ENCODE results near the gene PLLP. TPM values are rescaled to one million over a fixed set of nuclear protein-coding genes. Genes with fewer than 3 reads are reported as not detected.

PLLP gene, protein sequence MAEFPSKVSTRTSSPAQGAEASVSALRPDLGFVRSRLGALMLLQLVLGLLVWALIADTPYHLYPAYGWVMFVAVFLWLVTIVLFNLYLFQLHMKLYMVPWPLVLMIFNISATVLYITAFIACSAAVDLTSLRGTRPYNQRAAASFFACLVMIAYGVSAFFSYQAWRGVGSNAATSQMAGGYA
- 1 to 10 TPM; 3.5 to 4.2 TPM for total RNA-seq
- 1 to 10 TPM; 4.9 to 8.8 (median 6.3) TPM for polyA plus RNA-seq
- 0.19 to 7.8 (median 1.2) reads per million in 6 experiments for total RNA-seq

DNA sequence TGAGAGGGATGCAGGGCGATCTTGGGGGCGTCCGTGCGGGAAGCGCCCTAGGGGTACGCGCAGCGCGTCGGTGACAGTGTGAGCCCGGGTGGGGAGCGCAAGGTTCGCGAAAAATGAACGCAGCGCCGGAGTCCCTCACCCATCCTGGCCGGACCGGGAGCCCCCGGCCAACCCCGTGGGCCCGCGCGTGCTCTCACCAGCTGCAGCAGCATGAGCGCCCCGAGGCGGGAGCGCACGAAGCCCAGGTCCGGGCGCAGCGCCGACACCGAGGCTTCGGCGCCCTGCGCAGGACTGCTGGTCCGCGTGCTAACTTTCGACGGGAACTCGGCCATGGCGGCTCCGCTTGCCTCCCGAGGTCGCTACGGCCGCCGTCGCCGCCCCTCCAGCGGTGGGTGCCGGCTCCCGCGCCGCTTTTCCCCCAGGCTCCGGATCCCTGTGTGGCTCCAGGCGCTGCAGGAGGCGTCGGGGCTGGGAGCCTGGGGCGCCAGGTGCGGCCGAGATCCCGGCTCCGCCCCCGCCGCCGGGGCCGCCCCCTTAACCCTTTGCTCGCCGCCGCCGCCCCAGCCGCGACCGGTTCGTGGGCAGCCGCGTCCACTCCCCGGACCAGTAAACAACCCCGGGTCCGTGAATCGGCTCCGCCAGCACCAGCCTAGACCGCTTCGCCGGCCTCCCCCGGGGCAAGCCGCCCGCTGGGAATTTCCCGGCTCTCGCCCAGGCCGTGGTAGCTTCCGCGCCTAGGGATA is at the start of gene PLLP:
Gene PLLP (minus strand): TSS at position 464 of the 743 bp plus-strand sequence. CDS start 132 bp downstream, at position 332.
- POLR2A ChIA-PET: interaction anchor here (0.6 to 7.3 kb wide), 4 partner anchors 14 to 846 kb away, joined by 3 to 55 read pairs (median 3); no protein-coding TSS in a partner anchor
- ATAC-seq (peak; percentile 80), DNase-seq (peak in 7 of 10 donors; percentile 32 to 55 (median 49))
- H3K4me1 Mint-ChIP-seq: peaks cover 16 to 44% (median 34%) of the 10 kb centered on the region in 4 donors
- peak within 1 kb of the TSS in 8 of 10 donors; percentile 35 to 92 (median 71) for H3K27ac Mint-ChIP-seq
- peak within 1 kb of the TSS; percentile 78 to 92 (median 82) for H3K4me3 Mint-ChIP-seq
- H3K27me3 Mint-ChIP-seq: peaks cover 0 to 12% (median 0%) of the 10 kb centered on the region in 5 donors
- no peaks in the 10 kb centered on the region for H3K9me3 Mint-ChIP-seq
- H3K36me3 Mint-ChIP-seq: no peaks in the 10 kb centered on the region

DNA sequence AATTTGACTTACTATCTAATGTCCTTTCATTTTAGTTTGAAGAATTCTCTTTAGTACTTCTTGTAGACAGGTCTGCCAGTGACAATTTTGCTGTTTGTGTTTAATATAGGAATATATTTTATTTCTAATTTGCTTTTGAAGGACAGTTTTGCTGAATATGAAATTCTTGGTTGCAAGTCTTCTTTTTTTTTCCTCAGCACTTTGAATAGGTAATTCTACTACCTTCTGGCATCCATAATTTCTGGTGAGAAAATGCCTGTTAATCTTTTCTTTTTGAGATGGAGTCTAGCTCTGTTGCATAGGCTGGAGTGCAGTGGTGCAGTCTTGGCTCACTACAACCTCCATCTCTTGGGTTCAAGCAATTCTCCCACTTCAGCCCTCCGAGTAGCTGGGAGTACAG is 48.9 kb upstream of the PLLP start:
- H3K27ac Mint-ChIP-seq: no peak overlapping the region
- peaks cover 0 to 21% (median under 1%) of the 10 kb centered on the region in 5 donors for H3K27me3 Mint-ChIP-seq
- POLR2A ChIA-PET: no interaction called here
- DNase-seq (no peak), ATAC-seq (no peak)
- peaks cover 0 to 12% (median 6%) of the 10 kb centered on the region in 3 donors for H3K36me3 Mint-ChIP-seq
- peaks cover 0 to 13% (median 7%) of the 10 kb centered on the region in 9 donors for H3K9me3 Mint-ChIP-seq
- no peak overlapping the region for H3K4me3 Mint-ChIP-seq
- no peaks in the 10 kb centered on the region for H3K4me1 Mint-ChIP-seq

DNA sequence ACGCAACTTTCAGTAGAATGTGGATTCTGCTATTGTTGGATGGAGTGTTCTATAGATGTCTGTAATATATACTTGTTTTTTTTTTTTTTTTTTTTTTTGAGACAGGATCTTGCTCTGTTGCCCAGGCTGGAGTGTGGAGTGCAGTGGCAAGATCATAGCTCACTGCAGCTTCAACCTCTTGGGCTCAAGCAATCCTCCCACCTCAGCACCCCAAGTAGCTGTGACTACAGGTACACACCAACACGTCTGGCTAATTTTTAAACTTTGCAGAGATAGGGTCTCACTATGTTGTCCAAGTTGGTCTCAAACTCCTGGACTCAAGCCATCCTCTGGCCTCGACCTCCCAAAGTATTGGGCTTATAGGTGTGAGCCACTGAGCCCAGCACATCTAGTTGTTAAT is 46.9 kb upstream of the PLLP start:
- DNase-seq (no peak), ATAC-seq (no peak)
- Mint-ChIP-seq H3K4me3 (no peak overlapping the region), H3K36me3 (peaks cover 0 to 12% (median 6%) of the 10 kb centered on the region in 3 donors), H3K27me3 (peaks cover 0 to 17% (median 0%) of the 10 kb centered on the region in 5 donors), H3K9me3 (peaks cover 0 to 13% (median 7%) of the 10 kb centered on the region in 9 donors), H3K4me1 (no peaks in the 10 kb centered on the region), H3K27ac (no peak overlapping the region)
- POLR2A ChIA-PET: no interaction called here

DNA sequence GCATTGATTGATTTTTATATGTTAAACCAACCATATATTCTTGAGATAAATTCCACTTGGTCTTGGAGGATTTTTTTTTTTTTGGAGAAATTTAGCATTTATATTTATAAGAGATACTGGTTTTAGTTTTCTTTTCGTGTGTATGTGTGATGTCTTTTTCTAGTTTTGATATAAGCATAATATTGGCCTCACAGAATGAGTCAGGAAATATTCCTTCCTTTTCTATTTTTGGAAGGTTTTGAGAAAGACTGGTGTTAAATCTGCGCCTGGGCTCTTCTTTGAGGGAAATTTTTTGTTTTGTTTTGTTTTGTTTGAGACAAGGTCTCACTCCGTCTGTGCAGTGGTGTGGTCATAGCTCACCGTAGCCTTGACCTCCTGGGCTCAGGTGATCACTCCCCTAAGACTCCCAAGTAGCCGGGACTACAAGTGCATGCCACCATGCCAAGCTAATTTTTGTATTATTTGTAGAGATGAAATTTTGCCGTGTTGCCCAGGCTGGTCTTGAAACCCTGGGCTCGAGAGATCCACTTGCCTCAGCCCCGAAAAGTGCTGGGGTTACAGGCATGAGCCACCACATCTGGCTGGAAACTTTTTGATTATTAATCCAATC is 45.4 kb upstream of the PLLP start:
- DNase-seq (no peak), ATAC-seq (no peak)
- no peak overlapping the region for H3K27ac Mint-ChIP-seq
- H3K4me3 Mint-ChIP-seq: no peak overlapping the region
- H3K27me3 Mint-ChIP-seq: peaks cover 0 to 9% (median 0%) of the 10 kb centered on the region in 5 donors
- POLR2A ChIA-PET: no interaction called here
- peaks cover 0 to 7% (median 6%) of the 10 kb centered on the region in 3 donors for H3K36me3 Mint-ChIP-seq
- H3K9me3 Mint-ChIP-seq: peaks cover 0 to 13% (median 5%) of the 10 kb centered on the region in 9 donors
- H3K4me1 Mint-ChIP-seq: no peaks in the 10 kb centered on the region

DNA sequence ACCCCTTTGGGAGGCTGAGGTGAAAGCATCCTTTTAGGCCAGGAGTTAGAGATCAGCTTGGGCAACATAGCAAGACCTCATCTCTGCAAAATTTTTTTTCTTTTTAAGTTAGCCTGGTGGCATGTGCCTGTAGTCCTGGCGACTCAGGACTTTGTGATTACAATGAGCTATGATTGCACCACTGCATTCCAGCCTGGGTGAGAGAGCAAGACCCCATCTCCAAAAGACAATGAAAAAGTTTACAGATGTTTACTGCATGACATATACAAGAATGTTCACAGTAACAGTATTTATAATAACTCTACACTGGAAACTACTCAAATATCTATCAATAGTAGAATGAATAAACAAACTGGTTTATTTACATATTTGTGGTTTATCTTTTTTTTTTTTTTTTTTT is 41.0 kb upstream of the PLLP start:
- H3K36me3 Mint-ChIP-seq: no peaks in the 10 kb centered on the region
- no peak overlapping the region for H3K27ac Mint-ChIP-seq
- DNase-seq: no peak
- no peaks in the 10 kb centered on the region for H3K27me3 Mint-ChIP-seq
- H3K4me3 Mint-ChIP-seq: no peak overlapping the region
- ATAC-seq: no peak
- H3K9me3 Mint-ChIP-seq: peaks cover 0 to 3% (median 0%) of the 10 kb centered on the region in 9 donors
- H3K4me1 Mint-ChIP-seq: no peaks in the 10 kb centered on the region
- POLR2A ChIA-PET: no interaction called here

DNA sequence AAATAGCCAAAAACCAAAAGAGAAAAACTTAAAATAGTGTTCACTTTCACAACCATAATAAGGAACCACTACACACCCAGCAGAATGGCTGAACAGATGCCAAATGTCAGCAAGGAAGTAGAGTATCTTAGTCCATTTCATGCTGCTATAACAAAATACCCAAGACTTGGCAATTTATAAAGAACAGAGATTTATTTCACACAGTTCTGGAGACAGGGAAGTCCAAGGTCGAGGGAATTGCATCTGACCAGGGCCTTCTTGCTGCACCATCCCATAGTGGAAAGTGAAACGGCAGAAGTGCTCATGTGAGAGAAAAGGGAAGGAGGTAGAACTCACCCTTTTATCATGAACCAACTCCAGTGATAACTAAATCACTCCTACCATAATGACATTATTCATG is 40.3 kb upstream of the PLLP start:
- H3K4me1 Mint-ChIP-seq: no peaks in the 10 kb centered on the region
- H3K4me3 Mint-ChIP-seq: no peak overlapping the region
- POLR2A ChIA-PET: no interaction called here
- no peak for DNase-seq
- no peaks in the 10 kb centered on the region for H3K36me3 Mint-ChIP-seq
- H3K27me3 Mint-ChIP-seq: no peaks in the 10 kb centered on the region
- peaks cover 0 to 3% (median 0%) of the 10 kb centered on the region in 9 donors for H3K9me3 Mint-ChIP-seq
- no peak for ATAC-seq
- H3K27ac Mint-ChIP-seq: peak overlapping the region in 1 of 10 donors; percentile 53

DNA sequence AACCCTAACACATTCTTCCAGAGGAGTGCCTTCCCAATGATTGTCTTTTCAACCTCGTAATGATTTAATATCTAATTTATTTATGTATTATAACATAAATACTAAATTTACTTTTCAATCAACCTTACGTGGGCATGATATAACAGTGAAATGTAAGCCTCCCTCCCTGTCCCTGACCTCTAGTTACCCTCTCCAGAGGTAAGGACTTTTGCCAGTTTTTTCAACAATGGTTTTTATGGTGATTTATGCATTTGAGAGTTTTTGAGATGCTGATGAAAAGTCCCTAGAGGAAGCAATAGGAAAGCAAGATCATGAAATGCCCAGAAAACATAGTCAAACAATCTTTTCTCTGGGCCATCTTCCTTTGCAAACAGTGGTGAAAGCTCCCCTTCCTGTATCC is 35.2 kb upstream of the PLLP start:
- Mint-ChIP-seq H3K27me3 (peaks cover 0 to 2% (median 0%) of the 10 kb centered on the region in 5 donors), H3K9me3 (no peaks in the 10 kb centered on the region), H3K27ac (no peak overlapping the region), H3K36me3 (no peaks in the 10 kb centered on the region), H3K4me1 (peaks cover 2 to 5% (median 3%) of the 10 kb centered on the region in 4 donors), H3K4me3 (no peak overlapping the region)
- POLR2A ChIA-PET: no interaction called here
- DNase-seq: no peak
- ATAC-seq: no peak

DNA sequence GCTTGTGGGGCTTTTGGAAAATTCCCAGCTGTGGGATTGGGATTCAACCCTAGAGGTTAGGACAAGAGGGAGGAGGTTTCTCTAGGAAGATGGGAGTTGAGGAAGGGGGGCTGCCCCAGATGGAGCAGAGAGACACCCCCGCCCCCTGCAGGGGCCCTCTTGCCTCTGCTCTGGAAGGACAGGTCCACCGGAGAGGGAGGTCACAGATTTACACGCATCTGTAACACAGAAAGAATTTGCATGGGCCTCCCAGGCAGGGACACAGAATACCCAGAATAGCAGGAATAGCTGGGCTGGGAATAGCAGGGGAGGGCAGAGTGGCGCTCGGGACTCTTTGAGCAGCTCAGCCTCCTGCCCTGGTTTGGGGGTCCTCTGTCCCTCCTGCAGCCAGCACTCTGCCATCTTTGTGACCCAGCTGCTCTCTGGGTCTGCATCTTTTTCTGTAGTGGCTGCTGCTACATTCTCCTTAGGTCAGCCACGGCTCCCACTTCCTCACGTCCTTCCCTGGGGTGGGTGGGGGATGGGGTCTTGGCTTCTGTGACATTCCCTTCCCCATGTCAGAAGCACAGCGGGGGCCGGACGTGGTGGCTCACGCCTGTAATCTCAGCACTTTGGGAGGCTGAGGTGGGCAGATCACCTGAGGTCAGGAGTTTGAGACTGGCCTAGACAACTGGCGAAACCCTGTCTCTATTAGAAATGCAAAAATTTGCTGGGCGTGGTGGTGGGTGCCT is 33.9 kb upstream of the PLLP start:
- POLR2A ChIA-PET: no interaction called here
- Mint-ChIP-seq H3K9me3 (no peaks in the 10 kb centered on the region), H3K4me3 (no peak overlapping the region), H3K4me1 (peaks cover 5 to 12% (median 10%) of the 10 kb centered on the region in 4 donors), H3K36me3 (no peaks in the 10 kb centered on the region), H3K27me3 (peaks cover 0 to 2% (median 0%) of the 10 kb centered on the region in 5 donors), H3K27ac (no peak overlapping the region)
- no peak for ATAC-seq
- DNase-seq: no peak

DNA sequence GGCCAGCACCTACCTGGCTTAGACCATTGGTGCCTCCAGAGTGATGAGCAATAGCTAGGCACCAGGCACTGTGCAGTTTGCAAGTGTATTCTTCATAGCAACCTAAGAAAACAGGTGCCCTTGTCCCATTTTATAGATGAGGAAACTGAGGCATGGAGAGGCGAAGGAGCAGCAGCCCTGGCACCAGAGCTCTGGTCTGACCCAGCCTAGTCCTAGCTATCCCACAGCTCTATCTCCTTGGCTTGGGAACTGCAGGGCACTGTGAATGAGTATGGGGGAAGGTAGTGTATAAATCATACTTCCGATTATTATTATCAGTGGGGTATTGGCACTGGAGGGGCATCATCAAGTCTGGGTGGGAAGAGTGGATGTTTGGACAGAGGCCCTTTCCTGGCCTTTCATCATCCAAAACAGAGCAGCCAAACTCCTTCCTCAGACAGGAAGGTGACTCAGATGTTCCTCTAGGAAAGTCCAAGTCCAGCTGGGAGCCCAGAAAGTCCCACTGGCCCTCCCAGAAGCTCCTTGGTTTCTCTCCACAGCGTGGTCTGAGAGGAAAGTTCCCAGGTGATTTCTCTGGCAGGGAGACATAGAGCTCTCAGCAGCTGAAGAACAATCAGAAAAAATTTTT is 32.0 kb upstream of the PLLP start:
- POLR2A ChIA-PET: no interaction called here
- Mint-ChIP-seq H3K27ac (peak overlapping the region in 2 of 10 donors; percentile 12 to 42), H3K9me3 (no peaks in the 10 kb centered on the region), H3K4me3 (no peak overlapping the region), H3K4me1 (peaks cover 6 to 14% (median 10%) of the 10 kb centered on the region in 4 donors), H3K36me3 (no peaks in the 10 kb centered on the region), H3K27me3 (peaks cover 0 to 5% (median 0%) of the 10 kb centered on the region in 5 donors)
- DNase-seq: no peak
- ATAC-seq: no peak

DNA sequence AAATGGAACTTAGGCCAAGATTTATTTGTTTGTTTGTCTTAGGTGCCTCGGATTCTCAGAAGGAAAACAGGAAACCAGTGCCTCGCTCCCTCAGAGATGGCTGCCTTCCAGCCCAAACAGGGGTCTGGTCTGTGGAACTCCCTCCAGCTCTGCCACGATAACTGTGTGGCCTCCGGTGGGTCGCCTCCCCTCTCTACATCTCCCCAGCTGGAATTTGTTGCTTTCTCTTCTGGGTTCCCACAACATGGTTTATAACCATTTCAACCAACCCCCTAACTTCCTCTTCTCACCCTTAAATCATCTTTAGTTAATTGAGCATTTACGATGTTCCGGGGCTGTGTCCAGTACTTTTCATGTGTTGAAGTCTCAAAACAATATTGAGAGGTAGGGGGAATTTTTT is 30.9 kb upstream of the PLLP start:
- Mint-ChIP-seq H3K27ac (no peak overlapping the region), H3K27me3 (peaks cover 0 to 5% (median 0%) of the 10 kb centered on the region in 5 donors), H3K9me3 (no peaks in the 10 kb centered on the region), H3K4me3 (no peak overlapping the region), H3K36me3 (no peaks in the 10 kb centered on the region), H3K4me1 (peaks cover 6 to 14% (median 10%) of the 10 kb centered on the region in 4 donors)
- POLR2A ChIA-PET: no interaction called here
- ATAC-seq: no peak
- no peak for DNase-seq

DNA sequence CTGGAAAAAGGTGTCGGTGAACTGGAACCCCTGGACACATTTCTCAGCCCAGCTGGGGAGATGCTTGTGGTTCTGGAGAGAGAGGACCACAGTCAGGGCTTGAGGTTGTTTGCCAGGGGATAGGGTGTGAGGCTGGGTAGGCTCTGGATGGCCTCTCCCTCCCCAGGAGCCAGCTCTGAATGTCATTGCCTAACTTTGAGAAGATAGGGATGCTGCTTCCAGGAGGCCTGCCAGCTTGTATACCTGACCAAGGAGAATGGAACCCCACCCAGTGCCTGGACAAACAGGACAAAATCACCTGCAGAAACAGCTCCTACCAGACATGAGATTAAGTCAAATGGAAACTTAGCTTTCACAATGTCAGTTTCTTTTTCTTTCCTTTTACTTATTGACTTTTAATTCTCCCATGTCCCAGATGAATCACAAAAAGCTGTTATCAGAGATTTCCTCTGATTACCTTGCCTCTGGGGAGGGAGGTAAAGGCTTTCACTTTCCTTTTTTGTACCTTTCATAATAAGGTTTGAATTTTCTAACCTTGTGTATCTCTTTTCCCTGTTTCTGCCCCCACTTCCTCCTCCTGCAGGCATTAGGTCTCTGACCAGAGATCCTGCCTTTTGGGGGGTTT is 29.8 kb upstream of the PLLP start:
- Mint-ChIP-seq H3K36me3 (no peaks in the 10 kb centered on the region), H3K27me3 (peaks cover 0 to 5% (median 0%) of the 10 kb centered on the region in 5 donors), H3K4me3 (peak overlapping the region in 4 of 10 donors; percentile 3 to 61 (median 39)), H3K4me1 (peaks cover 7 to 17% (median 13%) of the 10 kb centered on the region in 4 donors), H3K9me3 (no peaks in the 10 kb centered on the region), H3K27ac (peak overlapping the region in 9 of 10 donors; percentile 4 to 87 (median 61))
- POLR2A ChIA-PET: no interaction called here
- ATAC-seq (no peak), DNase-seq (no peak)

DNA sequence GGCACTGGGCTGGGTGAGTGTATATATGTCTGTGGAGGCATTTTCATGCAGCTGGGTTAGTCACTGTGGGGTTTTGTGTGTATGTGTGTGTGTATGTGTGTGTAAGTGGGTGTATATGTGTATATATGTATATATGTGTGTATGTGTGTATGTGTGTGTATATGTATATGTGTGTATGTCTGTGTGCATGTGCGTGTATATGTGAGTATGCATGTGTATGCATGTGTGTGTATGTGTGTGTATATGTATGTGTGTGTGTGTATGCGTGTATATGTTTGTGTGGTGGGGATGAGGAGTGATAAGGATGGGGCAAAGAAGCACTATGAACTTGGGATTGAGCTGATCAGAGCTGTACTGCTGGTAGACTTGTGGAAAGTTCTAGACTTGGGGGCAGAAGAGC is 29.0 kb upstream of the PLLP start:
- Mint-ChIP-seq H3K27me3 (peaks cover 0 to 5% (median 0%) of the 10 kb centered on the region in 5 donors), H3K27ac (peak overlapping the region in 6 of 10 donors; percentile 2 to 61 (median 33)), H3K4me1 (peaks cover 7 to 19% (median 13%) of the 10 kb centered on the region in 4 donors), H3K36me3 (no peaks in the 10 kb centered on the region), H3K4me3 (no peak overlapping the region), H3K9me3 (no peaks in the 10 kb centered on the region)
- no peak for ATAC-seq
- DNase-seq: no peak
- POLR2A ChIA-PET: no interaction called here
